ENCODE results near the gene STARD10.

DNA sequence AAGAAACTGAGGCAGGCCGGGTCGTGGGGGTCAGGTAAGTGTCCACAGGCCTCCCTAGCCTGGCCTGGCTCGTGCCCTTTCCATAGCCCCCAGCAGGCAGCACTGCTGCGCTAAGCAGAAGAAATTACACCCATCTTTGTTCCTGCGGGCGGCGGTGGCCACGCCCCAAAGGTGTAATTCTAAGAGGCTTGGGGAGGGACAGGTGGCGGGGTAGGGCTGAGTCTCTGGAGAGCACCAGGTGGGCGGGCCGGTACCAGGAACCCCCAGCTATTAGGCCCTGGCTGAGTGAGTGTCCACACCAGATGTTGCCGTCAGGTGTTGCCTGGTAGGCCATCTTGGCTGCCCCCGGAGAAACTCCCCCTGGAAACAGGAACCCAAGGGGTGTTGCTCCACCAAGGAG, 29.3 kb downstream of the STARD10 start:
- TF ChIP-seq FOXP2 (optimal IDR thresholded peaks at IDR 0.05; ENCODE audit: borderline replicate concordance, extremely low read depth, extremely low read length, insufficient read depth) = no peak
- TF ChIP-seq POLR2AphosphoS5 (IDR thresholded peaks at IDR 0.05; ENCODE audit: low read depth, low read length) = no peak
- no peak for TF ChIP-seq SIN3A (IDR thresholded peaks at IDR 0.05; ENCODE audit: borderline replicate concordance, insufficient read depth, low read length)
- TF ChIP-seq, protein P1, sequence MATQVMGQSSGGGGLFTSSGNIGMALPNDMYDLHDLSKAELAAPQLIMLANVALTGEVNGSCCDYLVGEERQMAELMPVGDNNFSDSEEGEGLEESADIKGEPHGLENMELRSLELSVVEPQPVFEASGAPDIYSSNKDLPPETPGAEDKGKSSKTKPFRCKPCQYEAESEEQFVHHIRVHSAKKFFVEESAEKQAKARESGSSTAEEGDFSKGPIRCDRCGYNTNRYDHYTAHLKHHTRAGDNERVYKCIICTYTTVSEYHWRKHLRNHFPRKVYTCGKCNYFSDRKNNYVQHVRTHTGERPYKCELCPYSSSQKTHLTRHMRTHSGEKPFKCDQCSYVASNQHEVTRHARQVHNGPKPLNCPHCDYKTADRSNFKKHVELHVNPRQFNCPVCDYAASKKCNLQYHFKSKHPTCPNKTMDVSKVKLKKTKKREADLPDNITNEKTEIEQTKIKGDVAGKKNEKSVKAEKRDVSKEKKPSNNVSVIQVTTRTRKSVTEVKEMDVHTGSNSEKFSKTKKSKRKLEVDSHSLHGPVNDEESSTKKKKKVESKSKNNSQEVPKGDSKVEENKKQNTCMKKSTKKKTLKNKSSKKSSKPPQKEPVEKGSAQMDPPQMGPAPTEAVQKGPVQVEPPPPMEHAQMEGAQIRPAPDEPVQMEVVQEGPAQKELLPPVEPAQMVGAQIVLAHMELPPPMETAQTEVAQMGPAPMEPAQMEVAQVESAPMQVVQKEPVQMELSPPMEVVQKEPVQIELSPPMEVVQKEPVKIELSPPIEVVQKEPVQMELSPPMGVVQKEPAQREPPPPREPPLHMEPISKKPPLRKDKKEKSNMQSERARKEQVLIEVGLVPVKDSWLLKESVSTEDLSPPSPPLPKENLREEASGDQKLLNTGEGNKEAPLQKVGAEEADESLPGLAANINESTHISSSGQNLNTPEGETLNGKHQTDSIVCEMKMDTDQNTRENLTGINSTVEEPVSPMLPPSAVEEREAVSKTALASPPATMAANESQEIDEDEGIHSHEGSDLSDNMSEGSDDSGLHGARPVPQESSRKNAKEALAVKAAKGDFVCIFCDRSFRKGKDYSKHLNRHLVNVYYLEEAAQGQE (IDR thresholded peaks at IDR 0.05; ENCODE audit: insufficient read depth in 1 of 2, low read depth in 2 of 2, low read length in 2 of 2) = no peak

Measured in PFSK-1 (cell line).